IPS DF 19.7 (cell line): Measurements from ENCODE around the gene EXOC3L1.

Experiments
- DNase-seq: peaks from one replicate; pipeline ENCODE4 v3.0.0-alpha.2; 2013; ENCODE audit warnings: low read depth, low spot score

Gene EXOC3L1

GRCh38 chr16:67183627-67184452 is 6.1 kb downstream of the EXOC3L1 start, which contains the start of gene MATCAP1:
TSS of gene MATCAP1 (minus strand) at chr16:67183963. CDS start at chr16:67180610, 3,353 bp downstream.
- peak; percentile 94 for DNase-seq

- no peak for DNase-seq
Measured at GRCh38 chr16:67183284-67183626, 6.7 kb downstream of the EXOC3L1 start.

GRCh38 chr16:67182288-67182687 is 7.6 kb downstream of the EXOC3L1 start:
- DNase-seq, result no peak

GRCh38 chr16:67181346-67181745 is 8.6 kb downstream of the EXOC3L1 start:
- DNase-seq, result no peak

- DNase-seq, result no peak
Measured at GRCh38 chr16:67180166-67180565, 9.8 kb downstream of the EXOC3L1 start.

- DNase-seq, result no peak
Measured at GRCh38 chr16:67179421-67180080, 10.4 kb downstream of the EXOC3L1 start.

GRCh38 chr16:67177743-67178699 is 11.9 kb downstream of the EXOC3L1 start:
- peak; percentile 91 for DNase-seq

GRCh38 chr16:67176662-67177061 is 13.3 kb downstream of the EXOC3L1 start:
- no peak for DNase-seq

- DNase-seq, result no peak
Measured at GRCh38 chr16:67174706-67175231, 15.2 kb downstream of the EXOC3L1 start.

- no peak for DNase-seq
Measured at GRCh38 chr16:67173808-67174705, 15.9 kb downstream of the EXOC3L1 start.

GRCh38 chr16:67173323-67173722 is 16.6 kb downstream of the EXOC3L1 start:
- no peak for DNase-seq

GRCh38 chr16:67170949-67171649 is 18.8 kb downstream of the EXOC3L1 start:
- no peak for DNase-seq

GRCh38 chr16:67170168-67170948 is 19.6 kb downstream of the EXOC3L1 start, which contains the start of gene NOL3:
TSS of gene NOL3 (plus strand) at chr16:67170538.
- no peak for DNase-seq

- no peak for DNase-seq
Measured at GRCh38 chr16:67169642-67170167, 20.2 kb downstream of the EXOC3L1 start.

GRCh38 chr16:67169011-67169451 is 20.9 kb downstream of the EXOC3L1 start:
- DNase-seq, result no peak

- DNase-seq, result no peak
Measured at GRCh38 chr16:67167588-67167987, 22.3 kb downstream of the EXOC3L1 start.

GRCh38 chr16:67166598-67167168 is 23.3 kb downstream of the EXOC3L1 start:
- DNase-seq, result no peak

- DNase-seq, result no peak
Measured at GRCh38 chr16:67166110-67166547, 23.8 kb downstream of the EXOC3L1 start.
